GM12878 (cell line): ENCODE data around the gene MTMR3.

Experiments used
- HDGF ChIP-seq: fragments of 450-650 bp; IDR thresholded peaks from 2 replicates; pipeline ENCODE4 v1.6.1; 2016; ENCODE audit warnings: antibody characterized with exemption
- SIN3A ChIP-seq: IDR thresholded peaks from 2 replicates; pipeline ENCODE4 v1.6.1; 2012; ENCODE audit warnings: low read depth, low read length, improper control_type of control experiment

DNA sequence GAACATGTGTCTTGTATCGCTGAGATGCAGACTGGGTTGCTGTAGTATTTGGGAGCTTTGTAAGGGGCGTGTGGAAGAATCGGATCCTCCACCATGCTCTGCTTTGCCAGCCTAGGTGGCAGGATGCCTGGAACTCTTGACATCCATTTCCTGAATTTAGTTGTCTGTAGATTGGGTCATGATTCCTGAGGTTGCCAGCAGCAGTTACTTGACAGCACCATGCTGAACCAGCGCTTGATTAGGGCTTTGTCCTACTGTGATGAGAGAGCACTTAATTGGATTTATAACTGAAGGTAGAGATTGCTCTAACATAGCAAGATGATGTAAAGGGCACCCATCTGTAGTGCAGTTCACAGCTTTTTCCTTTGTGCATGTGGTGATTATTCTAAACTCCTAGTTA is 121.7 kb downstream of the MTMR3 start:
- TF ChIP-seq HDGF: no peak
- no peak for TF ChIP-seq SIN3A
